Chondrocyte (in vitro differentiated cells): ENCODE measurements around the gene PLCXD1. TPM values are rescaled to one million over a fixed set of nuclear protein-coding genes. Genes with fewer than 3 reads are reported as not detected.
"Not testable (repeated sequence)": the region's sequence is repeated elsewhere in the genome, so short reads cannot be mapped to it uniquely, and the experiment has no call there.

ENCODE experiments used
- DNase-seq: peaks from one replicate; pipeline ENCODE4 v3.0.0; 2021; ENCODE audit warnings: mixed read lengths, low spot score
- H3K27ac Mint-ChIP-seq: one replicate; pipeline ENCODE4 v1.8.0; 2021; ENCODE audit warnings: mild to moderate bottlenecking, moderate library complexity, mixed read lengths; ENCODE audit not compliant: unreplicated experiment
- H3K27me3 Mint-ChIP-seq: 2 replicates; pipeline ENCODE4 v1.8.0; 2021; ENCODE audit warnings: low read depth, mixed read lengths
- H3K36me3 Mint-ChIP-seq: 2 replicates; pipeline ENCODE4 v1.8.0; 2021; ENCODE audit warnings: low read depth, mixed read lengths
- H3K4me1 Mint-ChIP-seq: 2 replicates; pipeline ENCODE4 v1.8.0; 2021; ENCODE audit warnings: low read depth, mild to moderate bottlenecking, mixed read lengths
- H3K4me3 Mint-ChIP-seq: one replicate; pipeline ENCODE4 v1.8.0; 2021; ENCODE audit warnings: mild to moderate bottlenecking, moderate library complexity, mixed read lengths; ENCODE audit not compliant: unreplicated experiment
- H3K9me3 Mint-ChIP-seq: 2 replicates; pipeline ENCODE4 v1.8.0; 2021; ENCODE audit warnings: low read depth, mixed read lengths
- CTCF ChIP-seq: fragments of 200-600 bp; sonication (generic); IDR thresholded peaks from 2 replicates; pipeline ENCODE4 v1.5.0; 2021; ENCODE audit warnings: antibody characterized with exemption, mild to moderate bottlenecking, moderate library complexity
- total RNA-seq: library from RNA; stranded (reverse); gene quantifications from 3 replicates; pipeline ENCODE4 v1.2.1, GENCODE V29; 2021

Gene PLCXD1
- total RNA-seq, 1 donor from 2014 or later, result 6.8 TPM

- Mint-ChIP-seq H3K27me3 (no peaks in the 10 kb centered on the region), H3K27ac (no peak overlapping the region), H3K36me3 (no peaks in the 10 kb centered on the region), H3K9me3 (no peaks in the 10 kb centered on the region), H3K4me3 (no peak overlapping the region), H3K4me1 (peaks cover 8% of the 10 kb centered on the region)
- peak; percentile 51 for DNase-seq
- no peak for TF ChIP-seq CTCF
Measured at GRCh38 chrX:261919-262352, 19.2 kb upstream of the PLCXD1 start.

GRCh38 chrX:262381-262909 is 18.7 kb upstream of the PLCXD1 start:
- no peaks in the 10 kb centered on the region for H3K9me3 Mint-ChIP-seq
- H3K4me3 Mint-ChIP-seq, result no peak overlapping the region
- peaks cover 8% of the 10 kb centered on the region for H3K4me1 Mint-ChIP-seq
- no peaks in the 10 kb centered on the region for H3K36me3 Mint-ChIP-seq
- peak; percentile 48 for DNase-seq
- TF ChIP-seq CTCF, result no peak
- no peak overlapping the region for H3K27ac Mint-ChIP-seq
- H3K27me3 Mint-ChIP-seq, result no peaks in the 10 kb centered on the region

GRCh38 chrX:264006-264405 is 17.2 kb upstream of the PLCXD1 start:
- H3K27me3 Mint-ChIP-seq, H3K4me1 Mint-ChIP-seq, H3K27ac Mint-ChIP-seq, H3K36me3 Mint-ChIP-seq, H3K4me3 Mint-ChIP-seq, H3K9me3 Mint-ChIP-seq: not testable (repeated sequence)
- DNase-seq, result peak; percentile 68

GRCh38 chrX:264634-265455 is 16.3 kb upstream of the PLCXD1 start:
- no peak overlapping the region for H3K27ac Mint-ChIP-seq
- TF ChIP-seq CTCF, result no peak
- no peaks in the 10 kb centered on the region for H3K27me3 Mint-ChIP-seq
- no peaks in the 10 kb centered on the region for H3K9me3 Mint-ChIP-seq
- no peak overlapping the region for H3K4me3 Mint-ChIP-seq
- H3K4me1 Mint-ChIP-seq, result peaks cover 6% of the 10 kb centered on the region
- peak; percentile 22 for DNase-seq
- no peaks in the 10 kb centered on the region for H3K36me3 Mint-ChIP-seq

GRCh38 chrX:265502-265901 is 15.7 kb upstream of the PLCXD1 start:
- H3K27ac Mint-ChIP-seq, result no peak overlapping the region
- H3K9me3 Mint-ChIP-seq, result no peaks in the 10 kb centered on the region
- H3K4me1 Mint-ChIP-seq, result peaks cover 4% of the 10 kb centered on the region
- no peak overlapping the region for H3K4me3 Mint-ChIP-seq
- H3K36me3 Mint-ChIP-seq, result no peaks in the 10 kb centered on the region
- H3K27me3 Mint-ChIP-seq, result no peaks in the 10 kb centered on the region
- DNase-seq, result peak; percentile 34
- no peak for TF ChIP-seq CTCF
